IPS-NIHi11 (cell line): ENCODE results near the gene GLG1.
A peak's percentile ranks its signal among the peaks of the same experiment; 100 is the strongest.

ENCODE experiments used
- DNase-seq: peaks from one replicate; pipeline ENCODE4 v3.0.0; 2012; ENCODE audit warnings: mixed read lengths, low spot score

Gene GLG1

DNA sequence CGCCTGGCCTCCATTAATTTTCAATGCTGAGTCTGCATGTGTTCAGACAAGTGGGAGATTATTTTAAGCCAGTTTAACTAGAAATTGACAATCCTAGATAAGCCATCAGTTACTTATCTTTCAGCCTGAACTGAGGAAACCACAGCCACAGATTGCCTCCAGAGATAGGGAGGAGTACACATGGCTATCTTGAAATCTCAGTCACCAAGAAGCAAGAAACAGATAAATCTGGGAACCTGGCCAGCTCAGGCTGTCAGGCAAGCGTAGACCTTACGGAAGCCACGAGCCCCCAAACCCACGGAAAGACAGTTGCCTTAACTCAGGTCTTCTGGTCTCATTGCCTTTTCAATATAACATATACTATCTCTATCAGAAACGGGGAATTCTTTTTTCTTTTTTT is 2.0 kb upstream of the GLG1 start:
- no peak for DNase-seq

- no peak for DNase-seq
Measured at GRCh38 chr16:74608381-74608780, 1.5 kb upstream of the GLG1 start.

- peak; percentile 54 for DNase-seq
Measured at GRCh38 chr16:74607962-74608356, 1.0 kb upstream of the GLG1 start.

GRCh38 chr16:74607310-74607961 is 522 bp upstream of the GLG1 start:
- DNase-seq, result no peak

GRCh38 chr16:74605746-74606520 is 981 bp downstream of the GLG1 start:
- no peak for DNase-seq

DNA sequence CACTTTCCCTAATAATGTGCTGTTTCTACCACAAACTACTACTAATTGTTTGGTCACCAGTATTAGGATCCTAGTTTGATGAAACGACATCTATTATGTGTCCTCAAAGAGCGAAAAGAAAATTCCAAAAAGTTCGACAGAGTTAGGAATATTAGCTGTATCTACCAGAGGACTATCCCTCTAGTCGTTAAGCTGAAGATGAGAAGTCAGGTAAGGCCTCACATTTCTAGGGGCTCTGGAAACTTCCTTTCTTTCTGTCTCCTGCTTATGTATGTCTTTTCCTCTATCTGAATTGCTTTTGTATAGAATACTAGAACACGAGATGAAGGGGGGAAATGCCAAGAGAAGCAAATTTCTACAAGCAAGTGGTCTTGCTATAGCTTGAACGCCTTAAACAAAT is 1.6 kb downstream of the GLG1 start:
- DNase-seq, result no peak

- no peak for DNase-seq
Measured at GRCh38 chr16:74603848-74604247, 3.1 kb downstream of the GLG1 start.

DNA sequence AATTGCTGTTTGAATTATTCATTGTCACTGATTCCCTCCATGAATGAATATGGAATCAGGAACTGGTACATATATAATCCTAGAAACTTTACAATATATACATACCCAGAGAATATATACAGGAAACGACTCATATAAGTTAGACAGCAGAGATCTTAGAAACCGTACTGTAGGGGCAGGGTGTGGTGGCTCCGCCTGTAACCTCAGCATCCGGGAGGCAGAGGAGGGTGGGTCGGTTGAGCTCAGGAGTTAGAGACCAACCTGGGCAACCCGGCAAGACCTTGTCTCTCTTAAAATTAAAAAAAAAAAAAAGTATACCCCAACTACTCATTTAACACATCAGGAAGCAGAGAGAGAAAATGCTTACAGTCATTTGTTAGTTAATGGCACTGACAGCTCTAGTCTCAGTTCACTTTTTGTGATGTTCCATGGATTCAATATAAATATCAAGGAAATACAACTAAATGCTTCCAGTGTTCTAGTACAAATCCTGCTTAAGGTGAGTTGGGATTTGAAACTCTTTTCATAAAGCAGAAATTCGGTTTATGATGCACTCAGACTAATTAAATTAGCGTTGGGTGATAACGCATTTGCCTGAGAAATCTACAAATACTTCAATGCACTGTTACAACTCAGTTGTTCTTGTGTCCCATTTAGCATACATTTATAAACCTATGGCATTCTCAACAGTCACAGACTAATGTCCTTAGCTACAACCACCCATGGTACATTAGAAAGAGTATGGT is 5.6 kb downstream of the GLG1 start:
- no peak for DNase-seq

GRCh38 chr16:74596586-74596985 is 10.3 kb downstream of the GLG1 start:
- no peak for DNase-seq

- DNase-seq, result no peak
Measured at GRCh38 chr16:74592847-74593246, 14.1 kb downstream of the GLG1 start.

DNA sequence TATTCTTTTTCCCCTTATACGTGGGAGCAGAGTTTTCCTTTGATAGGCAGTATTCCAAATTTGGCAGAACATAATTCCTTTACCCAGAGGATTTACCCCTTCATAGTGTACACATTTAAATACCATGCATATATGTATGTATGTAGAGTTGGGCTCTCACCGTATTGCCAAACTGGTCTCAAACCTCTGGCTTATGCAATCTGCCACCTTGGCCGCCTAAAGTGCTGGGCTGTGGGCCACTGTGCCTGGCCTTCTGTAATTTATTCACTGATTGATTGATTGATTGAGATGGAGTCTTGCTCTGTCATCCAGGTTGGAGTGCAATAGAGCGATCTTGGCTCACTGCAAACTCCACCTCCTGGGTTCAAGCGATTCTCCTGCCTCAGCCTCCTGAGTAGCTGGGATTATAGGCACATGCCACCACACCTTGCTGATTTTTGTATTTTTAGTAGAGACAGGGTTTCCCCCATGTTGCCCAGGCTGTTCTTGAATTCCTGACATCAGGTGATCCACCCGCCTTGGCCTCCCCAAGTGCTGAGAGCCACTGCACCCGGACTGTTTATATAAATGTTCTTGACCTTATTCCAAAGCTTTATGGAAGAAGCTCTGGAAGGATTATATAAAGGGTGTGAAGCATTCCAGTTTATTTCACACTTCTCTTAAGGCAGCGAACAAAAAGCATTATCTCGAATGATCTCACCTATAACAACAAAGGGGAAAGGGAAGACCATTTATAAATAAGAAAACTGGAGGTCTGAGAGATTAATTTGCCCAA is 14.9 kb downstream of the GLG1 start:
- no peak for DNase-seq

GRCh38 chr16:74586948-74587347 is 20.0 kb downstream of the GLG1 start:
- DNase-seq, result no peak

- DNase-seq, result no peak
Measured at GRCh38 chr16:74585846-74586443, 21.0 kb downstream of the GLG1 start.

GRCh38 chr16:74583926-74584666 is 22.8 kb downstream of the GLG1 start:
- no peak for DNase-seq

DNA sequence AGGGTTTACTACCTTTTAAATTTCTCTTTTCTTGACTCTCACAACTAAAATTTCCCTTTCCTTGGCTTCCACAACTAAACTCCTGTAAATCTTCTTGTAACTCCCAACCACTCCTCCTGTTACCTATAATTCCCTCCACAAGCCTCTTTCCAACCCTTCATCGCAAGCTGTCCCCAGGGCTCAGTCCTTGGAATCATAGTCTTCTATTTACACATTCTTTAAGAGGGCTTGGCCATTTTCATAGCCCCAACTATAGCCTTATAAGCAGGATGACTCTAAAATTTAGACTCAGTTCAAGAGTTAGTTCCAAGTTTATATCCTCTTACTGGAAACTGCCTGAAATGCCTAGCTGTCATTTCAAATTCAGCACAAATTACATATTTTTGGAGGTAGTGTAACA is 23.9 kb downstream of the GLG1 start:
- no peak for DNase-seq

DNA sequence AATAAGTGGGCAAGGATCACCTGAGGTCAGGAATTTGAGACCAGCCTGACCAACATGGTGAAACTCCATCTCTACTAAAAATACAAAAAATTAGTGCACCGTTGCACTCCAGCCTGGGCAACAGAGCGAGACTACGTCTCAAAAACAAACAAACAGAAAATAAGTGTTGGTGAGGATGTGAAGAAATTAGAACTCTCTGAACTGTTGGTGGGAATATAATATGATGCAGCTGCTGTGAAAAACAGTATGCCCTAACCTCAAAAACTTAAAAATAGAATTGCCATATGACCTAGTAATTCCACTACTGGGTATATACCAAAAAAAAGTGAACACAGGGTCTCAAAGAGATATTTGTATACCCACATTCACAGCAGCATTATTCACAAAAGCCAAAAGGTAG is 26.1 kb downstream of the GLG1 start:
- DNase-seq, result no peak

DNA sequence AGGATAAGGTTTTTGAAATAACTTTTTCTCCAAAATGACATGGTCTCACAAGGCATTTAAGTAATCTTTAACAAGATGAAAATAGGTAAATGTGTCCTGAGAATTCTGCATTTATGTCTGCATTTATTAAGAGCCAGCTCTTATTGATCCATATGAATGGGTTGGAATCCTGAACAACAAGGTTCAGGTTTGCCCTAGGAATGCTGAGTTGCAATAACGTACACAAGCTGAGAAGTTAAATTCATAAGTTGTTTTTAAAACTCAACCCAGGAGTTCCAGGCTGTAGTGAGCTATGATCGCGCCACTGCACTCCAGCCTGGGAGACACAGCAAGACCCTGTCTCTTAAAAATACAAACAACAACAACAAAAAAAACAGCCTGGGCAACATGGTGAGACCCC is 28.1 kb downstream of the GLG1 start:
- no peak for DNase-seq

DNA sequence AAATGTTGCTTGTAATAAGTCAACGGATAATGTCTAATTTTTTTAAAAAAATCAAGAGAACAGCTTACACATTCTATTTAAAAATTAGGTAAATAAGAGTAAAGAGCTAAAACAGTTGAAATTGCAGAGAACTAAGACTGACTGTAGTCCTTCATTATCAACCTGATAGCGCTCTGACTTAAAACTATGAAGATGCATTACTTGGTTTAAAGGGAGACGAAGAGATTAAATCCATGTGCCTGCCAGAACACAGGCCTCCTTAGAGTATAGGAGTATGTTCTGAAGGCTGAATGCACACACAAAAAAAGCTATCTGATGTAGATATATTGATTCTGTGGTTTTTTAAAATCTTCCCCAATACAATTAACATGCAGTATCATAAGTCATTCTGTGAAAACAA is 28.5 kb downstream of the GLG1 start:
- DNase-seq, result no peak

- DNase-seq, result no peak
Measured at GRCh38 chr16:74577882-74578366, 29.0 kb downstream of the GLG1 start.

DNA sequence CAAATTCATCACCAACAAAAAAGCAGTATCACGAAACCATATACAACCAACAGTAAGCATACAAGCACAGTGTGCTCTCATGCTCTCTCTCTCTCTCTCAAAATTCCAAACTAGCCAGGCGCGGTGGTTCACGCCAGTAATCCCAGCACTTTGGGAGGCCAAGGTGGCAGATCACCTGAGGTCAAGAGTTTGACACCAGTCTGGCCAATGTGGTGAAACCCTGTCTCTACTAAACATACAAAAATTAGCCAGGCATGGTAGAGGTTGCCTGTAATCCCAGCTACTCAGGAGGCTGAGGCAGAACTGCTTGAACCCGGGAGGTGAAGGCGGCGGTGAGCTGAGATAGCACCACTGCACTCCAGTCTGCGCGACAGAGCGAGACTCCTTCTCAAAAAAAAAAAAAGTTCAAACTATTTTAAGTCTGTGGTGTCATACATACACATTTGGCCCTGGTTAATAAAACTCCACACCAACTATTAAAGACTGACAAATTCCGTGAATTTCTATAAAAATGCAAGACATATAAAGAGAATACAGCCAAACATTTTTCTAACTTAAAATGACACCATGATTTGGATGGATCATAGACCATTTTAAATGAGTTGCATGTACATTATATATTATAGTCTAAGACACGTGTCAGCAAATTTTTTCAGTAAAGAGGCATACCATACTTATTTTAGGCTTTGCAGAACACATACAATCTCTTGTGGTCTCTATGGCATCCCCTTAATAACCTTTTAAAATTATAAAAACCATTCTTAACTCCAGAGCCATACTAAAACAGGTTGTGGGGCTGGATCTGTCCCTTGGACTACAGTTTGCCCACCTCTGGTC is 30.9 kb downstream of the GLG1 start:
- DNase-seq, result no peak
